Measurements from ENCODE around the gene NCK2. TPM values are rescaled to one million over a fixed set of nuclear protein-coding genes. Genes with fewer than 3 reads are reported as not detected.
A peak's percentile ranks its signal among the peaks of the same experiment; 100 is the strongest.

NCK2 gene
- total and polyA plus RNA-seq, 2 of the 13 experiments (the other 11 are each of a cell fraction or from before 2014, with no cell fraction given) = 14.8 to 23.5 TPM

DNA sequence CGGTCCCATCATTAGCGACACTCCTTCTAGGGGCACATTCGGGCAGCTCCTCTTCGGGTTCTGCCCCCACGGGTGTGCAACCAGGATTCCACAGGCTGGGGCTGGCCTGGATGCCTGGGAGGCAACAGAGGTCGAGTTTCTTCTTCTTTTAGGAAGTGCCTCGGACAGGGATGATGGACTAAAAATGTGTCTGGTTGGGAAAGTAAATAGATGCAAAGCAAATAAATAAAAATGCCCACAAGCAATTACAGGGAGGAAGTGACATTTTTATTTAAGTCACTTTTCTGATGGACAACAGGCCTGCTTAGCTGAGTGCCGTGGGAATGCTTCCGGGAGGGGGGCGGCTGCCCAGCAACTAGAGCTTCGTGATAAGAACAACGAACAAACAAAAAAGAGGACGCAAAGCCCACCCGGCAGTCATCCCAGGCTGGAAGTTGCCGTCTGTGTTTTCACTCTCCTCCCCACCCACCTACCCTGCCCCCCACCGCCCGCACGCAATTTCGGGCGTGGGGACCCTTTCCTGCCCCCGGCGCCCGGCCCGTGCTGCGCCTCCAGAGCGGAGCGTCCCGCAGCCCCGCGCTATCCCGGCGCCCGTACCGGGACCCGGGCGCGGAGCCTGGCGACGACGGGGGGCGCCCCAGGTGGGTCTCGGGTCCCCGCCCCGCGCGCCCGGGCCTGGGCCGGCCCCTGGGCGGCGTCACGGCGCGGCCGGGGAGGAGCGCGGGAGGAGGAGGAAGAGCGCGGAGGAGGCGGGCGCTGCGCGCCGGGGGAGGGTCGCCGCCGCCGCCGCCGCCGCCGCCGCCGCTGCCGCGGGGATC lies 412 bp upstream of the NCK2 start (continued):
- TF ChIP-seq, protein P1, sequence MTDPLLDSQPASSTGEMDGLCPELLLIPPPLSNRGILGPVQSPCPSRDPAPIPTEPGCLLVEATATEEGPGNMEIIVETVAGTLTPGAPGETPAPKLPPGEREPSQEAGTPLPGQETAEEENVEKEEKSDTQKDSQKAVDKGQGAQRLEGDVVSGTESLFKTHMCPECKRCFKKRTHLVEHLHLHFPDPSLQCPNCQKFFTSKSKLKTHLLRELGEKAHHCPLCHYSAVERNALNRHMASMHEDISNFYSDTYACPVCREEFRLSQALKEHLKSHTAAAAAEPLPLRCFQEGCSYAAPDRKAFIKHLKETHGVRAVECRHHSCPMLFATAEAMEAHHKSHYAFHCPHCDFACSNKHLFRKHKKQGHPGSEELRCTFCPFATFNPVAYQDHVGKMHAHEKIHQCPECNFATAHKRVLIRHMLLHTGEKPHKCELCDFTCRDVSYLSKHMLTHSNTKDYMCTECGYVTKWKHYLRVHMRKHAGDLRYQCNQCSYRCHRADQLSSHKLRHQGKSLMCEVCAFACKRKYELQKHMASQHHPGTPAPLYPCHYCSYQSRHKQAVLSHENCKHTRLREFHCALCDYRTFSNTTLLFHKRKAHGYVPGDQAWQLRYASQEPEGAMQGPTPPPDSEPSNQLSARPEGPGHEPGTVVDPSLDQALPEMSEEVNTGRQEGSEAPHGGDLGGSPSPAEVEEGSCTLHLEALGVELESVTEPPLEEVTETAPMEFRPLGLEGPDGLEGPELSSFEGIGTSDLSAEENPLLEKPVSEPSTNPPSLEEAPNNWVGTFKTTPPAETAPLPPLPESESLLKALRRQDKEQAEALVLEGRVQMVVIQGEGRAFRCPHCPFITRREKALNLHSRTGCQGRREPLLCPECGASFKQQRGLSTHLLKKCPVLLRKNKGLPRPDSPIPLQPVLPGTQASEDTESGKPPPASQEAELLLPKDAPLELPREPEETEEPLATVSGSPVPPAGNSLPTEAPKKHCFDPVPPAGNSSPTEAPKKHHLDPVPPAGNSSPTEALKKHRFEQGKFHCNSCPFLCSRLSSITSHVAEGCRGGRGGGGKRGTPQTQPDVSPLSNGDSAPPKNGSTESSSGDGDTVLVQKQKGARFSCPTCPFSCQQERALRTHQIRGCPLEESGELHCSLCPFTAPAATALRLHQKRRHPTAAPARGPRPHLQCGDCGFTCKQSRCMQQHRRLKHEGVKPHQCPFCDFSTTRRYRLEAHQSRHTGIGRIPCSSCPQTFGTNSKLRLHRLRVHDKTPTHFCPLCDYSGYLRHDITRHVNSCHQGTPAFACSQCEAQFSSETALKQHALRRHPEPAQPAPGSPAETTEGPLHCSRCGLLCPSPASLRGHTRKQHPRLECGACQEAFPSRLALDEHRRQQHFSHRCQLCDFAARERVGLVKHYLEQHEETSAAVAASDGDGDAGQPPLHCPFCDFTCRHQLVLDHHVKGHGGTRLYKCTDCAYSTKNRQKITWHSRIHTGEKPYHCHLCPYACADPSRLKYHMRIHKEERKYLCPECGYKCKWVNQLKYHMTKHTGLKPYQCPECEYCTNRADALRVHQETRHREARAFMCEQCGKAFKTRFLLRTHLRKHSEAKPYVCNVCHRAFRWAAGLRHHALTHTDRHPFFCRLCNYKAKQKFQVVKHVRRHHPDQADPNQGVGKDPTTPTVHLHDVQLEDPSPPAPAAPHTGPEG (CRISPR knock-in tag; IDR thresholded peaks at IDR 0.05) = peak; percentile 55; the same call in 1 of the 2 replicates
- TF ChIP-seq HOXA3 (CRISPR knock-in tag; IDR thresholded peaks at IDR 0.05) (no peak), NR2F6 (IDR thresholded peaks at IDR 0.05) (no peak), NR2F6 (CRISPR knock-in tag; IDR thresholded peaks at IDR 0.05) (no peak), ZKSCAN8 (CRISPR knock-in tag; IDR thresholded peaks at IDR 0.05; ENCODE audit: borderline replicate concordance) (no peak), ZNF232 (CRISPR knock-in tag; IDR thresholded peaks at IDR 0.05; ENCODE audit: borderline replicate concordance) (0 out of 2 replicates have a peak, but pooled peaks have one; percentile 20), ZNF569 (CRISPR knock-in tag; IDR thresholded peaks at IDR 0.05; ENCODE audit: borderline replicate concordance) (no peak), SATB2 (CRISPR knock-in tag; IDR thresholded peaks at IDR 0.05) (0 out of 2 replicates have a peak, but pooled peaks have one; percentile 1), ZNF121 (CRISPR knock-in tag; IDR thresholded peaks at IDR 0.05) (no peak; the same call in 1 of the 2 replicates), HDAC6 (IDR thresholded peaks at IDR 0.05; ENCODE audit: low read depth, low read length) (no peak), ZNF570 (CRISPR knock-in tag; IDR thresholded peaks at IDR 0.05; ENCODE audit: borderline replicate concordance) (no peak)
- TF ChIP-seq, protein P2, sequence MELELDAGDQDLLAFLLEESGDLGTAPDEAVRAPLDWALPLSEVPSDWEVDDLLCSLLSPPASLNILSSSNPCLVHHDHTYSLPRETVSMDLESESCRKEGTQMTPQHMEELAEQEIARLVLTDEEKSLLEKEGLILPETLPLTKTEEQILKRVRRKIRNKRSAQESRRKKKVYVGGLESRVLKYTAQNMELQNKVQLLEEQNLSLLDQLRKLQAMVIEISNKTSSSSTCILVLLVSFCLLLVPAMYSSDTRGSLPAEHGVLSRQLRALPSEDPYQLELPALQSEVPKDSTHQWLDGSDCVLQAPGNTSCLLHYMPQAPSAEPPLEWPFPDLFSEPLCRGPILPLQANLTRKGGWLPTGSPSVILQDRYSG (CRISPR knock-in tag; IDR thresholded peaks at IDR 0.05) = no peak
- TF ChIP-seq, protein P3, sequence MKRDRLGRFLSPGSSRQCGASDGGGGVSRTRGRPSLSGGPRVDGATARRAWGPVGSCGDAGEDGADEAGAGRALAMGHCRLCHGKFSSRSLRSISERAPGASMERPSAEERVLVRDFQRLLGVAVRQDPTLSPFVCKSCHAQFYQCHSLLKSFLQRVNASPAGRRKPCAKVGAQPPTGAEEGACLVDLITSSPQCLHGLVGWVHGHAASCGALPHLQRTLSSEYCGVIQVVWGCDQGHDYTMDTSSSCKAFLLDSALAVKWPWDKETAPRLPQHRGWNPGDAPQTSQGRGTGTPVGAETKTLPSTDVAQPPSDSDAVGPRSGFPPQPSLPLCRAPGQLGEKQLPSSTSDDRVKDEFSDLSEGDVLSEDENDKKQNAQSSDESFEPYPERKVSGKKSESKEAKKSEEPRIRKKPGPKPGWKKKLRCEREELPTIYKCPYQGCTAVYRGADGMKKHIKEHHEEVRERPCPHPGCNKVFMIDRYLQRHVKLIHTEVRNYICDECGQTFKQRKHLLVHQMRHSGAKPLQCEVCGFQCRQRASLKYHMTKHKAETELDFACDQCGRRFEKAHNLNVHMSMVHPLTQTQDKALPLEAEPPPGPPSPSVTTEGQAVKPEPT (CRISPR knock-in tag; IDR thresholded peaks at IDR 0.05; ENCODE audit: low read depth) = no peak
- TF ChIP-seq, protein P4, sequence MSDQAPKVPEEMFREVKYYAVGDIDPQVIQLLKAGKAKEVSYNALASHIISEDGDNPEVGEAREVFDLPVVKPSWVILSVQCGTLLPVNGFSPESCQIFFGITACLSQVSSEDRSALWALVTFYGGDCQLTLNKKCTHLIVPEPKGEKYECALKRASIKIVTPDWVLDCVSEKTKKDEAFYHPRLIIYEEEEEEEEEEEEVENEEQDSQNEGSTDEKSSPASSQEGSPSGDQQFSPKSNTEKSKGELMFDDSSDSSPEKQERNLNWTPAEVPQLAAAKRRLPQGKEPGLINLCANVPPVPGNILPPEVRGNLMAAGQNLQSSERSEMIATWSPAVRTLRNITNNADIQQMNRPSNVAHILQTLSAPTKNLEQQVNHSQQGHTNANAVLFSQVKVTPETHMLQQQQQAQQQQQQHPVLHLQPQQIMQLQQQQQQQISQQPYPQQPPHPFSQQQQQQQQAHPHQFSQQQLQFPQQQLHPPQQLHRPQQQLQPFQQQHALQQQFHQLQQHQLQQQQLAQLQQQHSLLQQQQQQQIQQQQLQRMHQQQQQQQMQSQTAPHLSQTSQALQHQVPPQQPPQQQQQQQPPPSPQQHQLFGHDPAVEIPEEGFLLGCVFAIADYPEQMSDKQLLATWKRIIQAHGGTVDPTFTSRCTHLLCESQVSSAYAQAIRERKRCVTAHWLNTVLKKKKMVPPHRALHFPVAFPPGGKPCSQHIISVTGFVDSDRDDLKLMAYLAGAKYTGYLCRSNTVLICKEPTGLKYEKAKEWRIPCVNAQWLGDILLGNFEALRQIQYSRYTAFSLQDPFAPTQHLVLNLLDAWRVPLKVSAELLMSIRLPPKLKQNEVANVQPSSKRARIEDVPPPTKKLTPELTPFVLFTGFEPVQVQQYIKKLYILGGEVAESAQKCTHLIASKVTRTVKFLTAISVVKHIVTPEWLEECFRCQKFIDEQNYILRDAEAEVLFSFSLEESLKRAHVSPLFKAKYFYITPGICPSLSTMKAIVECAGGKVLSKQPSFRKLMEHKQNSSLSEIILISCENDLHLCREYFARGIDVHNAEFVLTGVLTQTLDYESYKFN (CRISPR knock-in tag; conservative IDR thresholded peaks at IDR 0.05) = no peak

Measured in HepG2 (cell line).